ENCODE data around the gene CREB5.

The CREB5 gene

DNA sequence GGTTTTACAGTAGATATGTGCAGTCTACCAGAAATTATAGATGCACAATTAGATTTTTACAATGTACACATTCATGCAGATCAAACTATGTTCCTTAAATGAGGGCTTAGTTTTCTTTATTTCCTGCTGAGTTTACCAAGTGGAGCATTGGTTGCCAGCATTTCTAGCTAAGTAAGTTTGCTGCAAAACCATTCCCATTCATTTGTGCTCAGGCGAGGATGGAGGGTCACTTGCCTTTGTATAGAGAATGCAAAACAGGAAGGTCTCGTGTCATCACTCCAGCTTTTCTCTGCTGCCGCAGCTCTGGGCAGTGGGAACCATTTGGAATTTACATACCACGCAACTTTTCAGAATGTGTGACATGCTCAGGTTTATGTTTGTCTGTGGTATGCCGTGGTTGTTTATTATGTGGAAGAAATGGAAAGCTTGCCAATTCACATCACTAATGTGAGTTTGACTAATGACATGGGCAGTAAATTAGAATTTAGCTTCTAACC is 347.2 kb downstream of the CREB5 start:
- TF ChIP-seq EP300 (IDR thresholded peaks at IDR 0.05; ENCODE audit: borderline replicate concordance) (0 out of 2 replicates have a peak, but pooled peaks have one; percentile 32), FOXM1 (IDR thresholded peaks at IDR 0.05; ENCODE audit: borderline replicate concordance, low read depth) (no peak), TEAD4 (IDR thresholded peaks at IDR 0.05) (0 out of 2 replicates have a peak, but pooled peaks have one; percentile 22), RAD21 (IDR thresholded peaks at IDR 0.05; ENCODE audit: low read depth) (no peak), NFIC (IDR thresholded peaks at IDR 0.05) (peak; percentile 58; the same call in 1 of the 2 replicates), YY1 (IDR thresholded peaks at IDR 0.05; ENCODE audit: low read depth) (no peak), TAF1 (IDR thresholded peaks at IDR 0.05; ENCODE audit: low read depth) (no peak), USF1 (IDR thresholded peaks at IDR 0.05) (no peak), TCF12 (IDR thresholded peaks at IDR 0.05; ENCODE audit: low read depth) (0 out of 2 replicates have a peak, but pooled peaks have one; percentile 24)
- TF ChIP-seq, protein P1, sequence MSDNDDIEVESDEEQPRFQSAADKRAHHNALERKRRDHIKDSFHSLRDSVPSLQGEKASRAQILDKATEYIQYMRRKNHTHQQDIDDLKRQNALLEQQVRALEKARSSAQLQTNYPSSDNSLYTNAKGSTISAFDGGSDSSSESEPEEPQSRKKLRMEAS (IDR thresholded peaks at IDR 0.05), result no peak
- TF ChIP-seq, protein P2, sequence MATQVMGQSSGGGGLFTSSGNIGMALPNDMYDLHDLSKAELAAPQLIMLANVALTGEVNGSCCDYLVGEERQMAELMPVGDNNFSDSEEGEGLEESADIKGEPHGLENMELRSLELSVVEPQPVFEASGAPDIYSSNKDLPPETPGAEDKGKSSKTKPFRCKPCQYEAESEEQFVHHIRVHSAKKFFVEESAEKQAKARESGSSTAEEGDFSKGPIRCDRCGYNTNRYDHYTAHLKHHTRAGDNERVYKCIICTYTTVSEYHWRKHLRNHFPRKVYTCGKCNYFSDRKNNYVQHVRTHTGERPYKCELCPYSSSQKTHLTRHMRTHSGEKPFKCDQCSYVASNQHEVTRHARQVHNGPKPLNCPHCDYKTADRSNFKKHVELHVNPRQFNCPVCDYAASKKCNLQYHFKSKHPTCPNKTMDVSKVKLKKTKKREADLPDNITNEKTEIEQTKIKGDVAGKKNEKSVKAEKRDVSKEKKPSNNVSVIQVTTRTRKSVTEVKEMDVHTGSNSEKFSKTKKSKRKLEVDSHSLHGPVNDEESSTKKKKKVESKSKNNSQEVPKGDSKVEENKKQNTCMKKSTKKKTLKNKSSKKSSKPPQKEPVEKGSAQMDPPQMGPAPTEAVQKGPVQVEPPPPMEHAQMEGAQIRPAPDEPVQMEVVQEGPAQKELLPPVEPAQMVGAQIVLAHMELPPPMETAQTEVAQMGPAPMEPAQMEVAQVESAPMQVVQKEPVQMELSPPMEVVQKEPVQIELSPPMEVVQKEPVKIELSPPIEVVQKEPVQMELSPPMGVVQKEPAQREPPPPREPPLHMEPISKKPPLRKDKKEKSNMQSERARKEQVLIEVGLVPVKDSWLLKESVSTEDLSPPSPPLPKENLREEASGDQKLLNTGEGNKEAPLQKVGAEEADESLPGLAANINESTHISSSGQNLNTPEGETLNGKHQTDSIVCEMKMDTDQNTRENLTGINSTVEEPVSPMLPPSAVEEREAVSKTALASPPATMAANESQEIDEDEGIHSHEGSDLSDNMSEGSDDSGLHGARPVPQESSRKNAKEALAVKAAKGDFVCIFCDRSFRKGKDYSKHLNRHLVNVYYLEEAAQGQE (IDR thresholded peaks at IDR 0.05; ENCODE audit: low read depth), result no peak

GRCh38 chr7:28761505-28761904 is 349.2 kb downstream of the CREB5 start:
- TF ChIP-seq USF1 (IDR thresholded peaks at IDR 0.05) (no peak), EP300 (IDR thresholded peaks at IDR 0.05; ENCODE audit: borderline replicate concordance) (no peak), ZBTB7A (IDR thresholded peaks at IDR 0.05; ENCODE audit: low read depth) (no peak)

GRCh38 chr7:28762651-28763050 is 350.3 kb downstream of the CREB5 start:
- TF ChIP-seq RAD21 (IDR thresholded peaks at IDR 0.05; ENCODE audit: low read depth), result no peak
- TF ChIP-seq, protein P1 (IDR thresholded peaks at IDR 0.05), result no peak
- TF ChIP-seq EP300 (IDR thresholded peaks at IDR 0.05; ENCODE audit: borderline replicate concordance), result no peak
- TF ChIP-seq YY1 (IDR thresholded peaks at IDR 0.05; ENCODE audit: low read depth), result no peak
- no peak for TF ChIP-seq CEBPB (IDR thresholded peaks at IDR 0.05)
- TF ChIP-seq TCF12 (IDR thresholded peaks at IDR 0.05; ENCODE audit: low read depth), result no peak
- no peak for TF ChIP-seq NFIC (IDR thresholded peaks at IDR 0.05)
- TF ChIP-seq TEAD4 (IDR thresholded peaks at IDR 0.05), result no peak
- TF ChIP-seq EGR1 (IDR thresholded peaks at IDR 0.05), result no peak
- TF ChIP-seq USF1 (IDR thresholded peaks at IDR 0.05), result no peak
- no peak for TF ChIP-seq TAF1 (IDR thresholded peaks at IDR 0.05; ENCODE audit: low read depth)
- no peak for TF ChIP-seq FOXM1 (IDR thresholded peaks at IDR 0.05; ENCODE audit: borderline replicate concordance, low read depth)
- no peak for TF ChIP-seq CREB1 (IDR thresholded peaks at IDR 0.05; ENCODE audit: low read depth)
- no peak for TF ChIP-seq ZBTB7A (IDR thresholded peaks at IDR 0.05; ENCODE audit: low read depth)
- TF ChIP-seq, protein P2 (IDR thresholded peaks at IDR 0.05; ENCODE audit: low read depth), result no peak

DNA sequence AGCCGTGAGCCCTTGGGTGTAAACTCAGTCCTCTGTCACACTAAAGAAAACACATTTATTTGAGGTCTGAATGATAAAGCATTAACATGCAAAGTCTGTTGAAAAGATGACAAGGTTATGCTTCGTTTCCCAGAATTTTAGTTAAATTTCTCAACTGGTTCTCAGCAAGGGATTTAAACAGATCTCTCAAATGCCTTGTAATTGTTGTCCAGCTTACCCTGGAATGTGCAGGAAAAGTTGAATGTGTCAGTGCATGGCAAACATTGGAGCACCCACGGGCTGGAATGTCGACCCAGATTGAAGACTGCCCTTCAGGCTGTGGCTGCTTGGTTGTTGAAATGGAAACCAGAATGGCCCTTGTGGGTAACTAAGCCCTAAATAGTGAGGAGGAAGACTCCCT is 354.0 kb downstream of the CREB5 start:
- TF ChIP-seq, protein P2 (IDR thresholded peaks at IDR 0.05; ENCODE audit: low read depth), result no peak

DNA sequence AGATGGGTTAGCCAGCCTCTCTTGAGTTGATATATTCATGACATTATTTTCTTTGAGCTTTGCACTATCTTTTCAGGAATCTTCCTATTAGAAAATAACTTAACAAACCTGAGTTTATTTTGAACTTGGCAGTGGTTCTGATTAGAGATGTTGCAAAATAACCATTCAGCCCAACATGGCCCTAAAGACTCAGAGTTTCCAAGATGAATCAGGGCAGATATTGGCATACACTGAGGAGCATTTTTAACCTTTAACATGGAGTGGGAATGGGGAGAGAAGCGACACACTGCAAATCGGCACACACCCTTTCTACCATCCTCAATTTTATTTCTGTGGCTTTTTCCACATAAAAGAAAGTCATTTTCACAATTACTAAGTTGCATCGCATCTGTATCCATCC is 355.0 kb downstream of the CREB5 start:
- TF ChIP-seq, protein P1 (IDR thresholded peaks at IDR 0.05), result no peak
- TF ChIP-seq EGR1 (IDR thresholded peaks at IDR 0.05), result no peak
- TF ChIP-seq TAF1 (IDR thresholded peaks at IDR 0.05; ENCODE audit: low read depth), result no peak
- no peak for TF ChIP-seq CEBPB (IDR thresholded peaks at IDR 0.05)
- TF ChIP-seq, protein P2 (IDR thresholded peaks at IDR 0.05; ENCODE audit: low read depth), result no peak
- TF ChIP-seq ZBTB7A (IDR thresholded peaks at IDR 0.05; ENCODE audit: low read depth), result no peak
- no peak for TF ChIP-seq TEAD4 (IDR thresholded peaks at IDR 0.05)
- TF ChIP-seq EP300 (IDR thresholded peaks at IDR 0.05; ENCODE audit: borderline replicate concordance), result no peak
- TF ChIP-seq USF1 (IDR thresholded peaks at IDR 0.05), result no peak
- TF ChIP-seq TCF12 (IDR thresholded peaks at IDR 0.05; ENCODE audit: low read depth), result no peak
- no peak for TF ChIP-seq YY1 (IDR thresholded peaks at IDR 0.05; ENCODE audit: low read depth)
- TF ChIP-seq FOXM1 (IDR thresholded peaks at IDR 0.05; ENCODE audit: borderline replicate concordance, low read depth), result no peak
- TF ChIP-seq NFIC (IDR thresholded peaks at IDR 0.05), result no peak
- TF ChIP-seq RAD21 (IDR thresholded peaks at IDR 0.05; ENCODE audit: low read depth), result no peak
- TF ChIP-seq CREB1 (IDR thresholded peaks at IDR 0.05; ENCODE audit: low read depth), result no peak
